Measurements from ENCODE around the gene SOCS6. TPM values are rescaled to one million over a fixed set of nuclear protein-coding genes. Genes with fewer than 3 reads are reported as not detected.

SOCS6 gene
- total RNA-seq, 1 donor from 2014 or later = 16.0 TPM

DNA sequence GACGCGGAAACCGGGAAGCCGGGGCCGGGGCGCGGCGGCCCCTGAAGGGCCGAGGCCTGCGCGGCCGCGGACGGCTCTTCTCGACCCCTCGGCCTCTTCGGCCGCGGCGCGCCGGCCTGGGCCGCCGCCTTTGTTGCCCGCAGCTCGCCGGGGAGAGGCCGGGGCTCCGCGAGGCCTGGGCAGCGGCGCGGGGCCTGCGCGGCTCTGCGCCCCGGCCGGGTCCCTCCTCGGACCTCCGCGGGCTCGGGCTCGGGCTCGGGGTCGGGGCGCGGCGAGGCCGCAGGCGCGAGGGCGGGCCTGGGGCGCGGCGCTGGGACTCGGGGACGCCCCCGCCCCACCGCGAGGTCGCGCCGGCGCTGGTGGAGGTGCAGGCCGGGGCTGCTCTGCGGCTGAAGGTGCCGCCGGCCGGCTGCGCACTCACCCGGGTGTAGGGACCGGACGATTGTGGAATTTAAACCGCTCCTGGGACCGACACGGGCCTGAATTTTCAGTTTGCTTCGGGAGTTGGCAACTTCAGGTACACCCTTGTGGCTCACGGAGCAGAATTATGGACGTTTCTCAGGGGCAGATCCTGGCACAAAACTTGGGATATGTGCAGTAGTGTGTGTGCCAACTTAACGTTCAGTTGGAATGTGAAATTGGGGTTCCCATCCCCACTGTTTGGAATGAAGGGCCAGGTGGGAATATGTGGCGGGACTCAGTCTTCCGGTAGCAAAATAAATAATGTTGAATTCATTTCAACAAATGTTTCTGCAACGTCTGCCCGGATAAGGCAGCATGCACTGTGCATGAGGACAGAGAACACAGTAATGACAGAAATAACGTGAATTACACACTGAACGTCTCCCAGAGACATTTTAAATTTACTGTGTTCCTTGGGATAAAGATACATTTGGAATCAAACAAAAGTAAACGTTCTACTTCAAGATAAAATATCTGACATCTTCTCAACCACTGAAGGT, 787 bp downstream of the SOCS6 start:
- Histone ChIP-seq H3K27ac (peak overlapping the region; percentile 88), H3K4me1 (peaks cover 46% of the 10 kb centered on the region), H3K9me3 (no peaks in the 10 kb centered on the region), H3K27me3 (no peaks in the 10 kb centered on the region), H3K4me3 (peak overlapping the region; percentile 63 to 97), H3K36me3 (no peaks in the 10 kb centered on the region)
- TF ChIP-seq POLR2AphosphoS5 (IDR thresholded peaks at IDR 0.05; ENCODE audit: insufficient read depth in 1 of 2, low read depth in 1 of 2) (no peak), POLR2A (IDR thresholded peaks at IDR 0.05) (no peak)
- TF ChIP-seq, protein P1, sequence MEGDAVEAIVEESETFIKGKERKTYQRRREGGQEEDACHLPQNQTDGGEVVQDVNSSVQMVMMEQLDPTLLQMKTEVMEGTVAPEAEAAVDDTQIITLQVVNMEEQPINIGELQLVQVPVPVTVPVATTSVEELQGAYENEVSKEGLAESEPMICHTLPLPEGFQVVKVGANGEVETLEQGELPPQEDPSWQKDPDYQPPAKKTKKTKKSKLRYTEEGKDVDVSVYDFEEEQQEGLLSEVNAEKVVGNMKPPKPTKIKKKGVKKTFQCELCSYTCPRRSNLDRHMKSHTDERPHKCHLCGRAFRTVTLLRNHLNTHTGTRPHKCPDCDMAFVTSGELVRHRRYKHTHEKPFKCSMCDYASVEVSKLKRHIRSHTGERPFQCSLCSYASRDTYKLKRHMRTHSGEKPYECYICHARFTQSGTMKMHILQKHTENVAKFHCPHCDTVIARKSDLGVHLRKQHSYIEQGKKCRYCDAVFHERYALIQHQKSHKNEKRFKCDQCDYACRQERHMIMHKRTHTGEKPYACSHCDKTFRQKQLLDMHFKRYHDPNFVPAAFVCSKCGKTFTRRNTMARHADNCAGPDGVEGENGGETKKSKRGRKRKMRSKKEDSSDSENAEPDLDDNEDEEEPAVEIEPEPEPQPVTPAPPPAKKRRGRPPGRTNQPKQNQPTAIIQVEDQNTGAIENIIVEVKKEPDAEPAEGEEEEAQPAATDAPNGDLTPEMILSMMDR (IDR thresholded peaks at IDR 0.05) = no peak
- intact Hi-C loops (cut with DNase I) = no loop called here
- DNase-seq (ENCODE audit: extremely low spot score in 2 of 2) = no peak

DNA sequence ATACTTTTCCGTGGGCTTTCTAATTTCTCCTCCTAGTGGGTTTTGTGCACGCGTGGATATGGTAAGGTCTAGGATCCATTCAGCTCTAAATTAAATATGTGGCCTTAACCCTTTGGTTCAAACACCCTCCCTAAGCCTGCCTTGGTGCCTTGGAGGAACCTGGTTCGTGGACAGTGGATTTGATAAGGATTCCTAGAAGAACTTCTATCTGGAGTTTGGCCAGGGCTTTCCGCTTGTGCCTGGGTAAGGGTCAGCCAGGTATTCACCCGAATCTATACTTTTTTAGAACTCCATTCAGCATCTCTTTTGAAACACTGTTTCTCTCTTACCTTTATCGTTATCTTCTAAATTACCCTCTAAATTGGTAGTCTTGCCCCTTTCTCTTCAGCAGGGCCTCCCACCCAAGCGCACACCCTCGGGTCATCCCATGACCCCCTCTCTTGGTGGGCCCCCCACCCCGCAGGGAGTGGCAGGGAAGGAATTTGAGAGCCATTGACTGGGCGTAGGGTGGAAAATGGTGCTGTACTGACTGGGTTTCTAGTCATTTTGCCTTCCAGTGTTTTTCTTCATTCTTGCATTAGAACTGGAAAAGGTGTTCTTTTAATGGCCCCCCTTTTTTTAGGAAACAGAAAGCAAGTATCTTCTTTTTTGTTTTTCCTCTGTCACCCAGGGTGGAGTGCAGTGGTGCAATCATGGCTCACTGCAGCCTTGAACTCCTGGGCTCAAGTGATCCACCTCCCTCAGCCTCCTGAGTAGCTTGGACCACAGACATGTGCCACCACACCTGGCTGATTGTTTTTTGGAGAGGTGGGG, 1.8 kb downstream of the SOCS6 start:
- intact Hi-C loops (cut with DNase I) = no loop called here
- Histone ChIP-seq H3K9me3 (no peaks in the 10 kb centered on the region), H3K4me3 (peak overlapping the region; percentile 63 to 97), H3K36me3 (no peaks in the 10 kb centered on the region), H3K4me1 (peaks cover 57% of the 10 kb centered on the region), H3K27me3 (no peaks in the 10 kb centered on the region), H3K27ac (peak overlapping the region; percentile 78)
- no peak for DNase-seq (ENCODE audit: extremely low spot score in 2 of 2)
- TF ChIP-seq POLR2A (IDR thresholded peaks at IDR 0.05) (no peak), POLR2AphosphoS5 (IDR thresholded peaks at IDR 0.05; ENCODE audit: insufficient read depth in 1 of 2, low read depth in 1 of 2) (no peak)
- TF ChIP-seq, protein P1 (IDR thresholded peaks at IDR 0.05) = no peak

DNA sequence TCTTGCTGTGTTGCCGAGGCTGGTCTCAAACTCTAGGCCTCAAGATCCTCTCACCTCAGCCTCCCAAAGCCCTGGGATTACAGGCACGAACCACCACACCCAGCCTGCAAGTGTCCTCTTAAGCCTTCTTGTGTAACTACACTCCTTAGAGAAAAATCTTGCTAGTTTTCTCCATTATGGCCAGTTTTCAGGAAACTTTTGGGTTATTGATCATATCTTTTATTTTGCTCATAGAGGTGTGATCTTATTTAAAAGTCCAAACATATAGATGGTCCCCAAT, 2.4 kb downstream of the SOCS6 start:
- no peak for DNase-seq (ENCODE audit: extremely low spot score in 2 of 2)
- H3K36me3 ChIP-seq = no peaks in the 10 kb centered on the region
- no peaks in the 10 kb centered on the region for H3K9me3 ChIP-seq
- H3K4me3 ChIP-seq = no peak overlapping the region
- TF ChIP-seq POLR2AphosphoS5 (IDR thresholded peaks at IDR 0.05; ENCODE audit: insufficient read depth in 1 of 2, low read depth in 1 of 2) (no peak), POLR2A (IDR thresholded peaks at IDR 0.05) (no peak)
- TF ChIP-seq, protein P1 (IDR thresholded peaks at IDR 0.05) = no peak
- peaks cover 62% of the 10 kb centered on the region for H3K4me1 ChIP-seq
- no peak overlapping the region for H3K27ac ChIP-seq
- intact Hi-C loops (cut with DNase I) = no loop called here
- H3K27me3 ChIP-seq = no peaks in the 10 kb centered on the region

- peaks cover 73% of the 10 kb centered on the region for H3K4me1 ChIP-seq
- no peak for TF ChIP-seq POLR2AphosphoS5 (IDR thresholded peaks at IDR 0.05; ENCODE audit: insufficient read depth in 1 of 2, low read depth in 1 of 2)
- TF ChIP-seq, protein P1 (IDR thresholded peaks at IDR 0.05) = no peak
- no peak for TF ChIP-seq POLR2A (IDR thresholded peaks at IDR 0.05)
- H3K36me3 ChIP-seq = no peaks in the 10 kb centered on the region
- intact Hi-C loops (cut with DNase I) = no loop called here
- H3K27me3 ChIP-seq = no peaks in the 10 kb centered on the region
- H3K27ac ChIP-seq = no peak overlapping the region
- DNase-seq (ENCODE audit: extremely low spot score in 2 of 2) = no peak
- H3K4me3 ChIP-seq = no peak overlapping the region
- no peaks in the 10 kb centered on the region for H3K9me3 ChIP-seq
Observed at GRCh38 chr18:70292628-70293027, 3.8 kb downstream of the SOCS6 start.
